WTC11 (cell line): ENCODE results near the gene OLFM1. TPM values are rescaled to one million over a fixed set of nuclear protein-coding genes. Genes with fewer than 3 reads are reported as not detected.

Experiments
- ATAC-seq: fragments of 200-7000 bp; cut with Tn5 transposase; 2 replicates; pipeline ENCODE4 v1.10.0; 2021; ENCODE audit warnings: mild to moderate bottlenecking, moderate library complexity
- CTCF ChIA-PET: fragments of 300-600 bp; sonication (Branson Sonifier 250); formaldehyde crosslinking; loops from one replicate; lab custom pipeline; 2021; ENCODE audit warnings: antibody characterized with exemption; lab: Charles Lee
- POLR2A ChIA-PET: fragments of 350-600 bp; sonication (Branson Sonifier 250); formaldehyde crosslinking; loops from one replicate; lab custom pipeline; 2021; ENCODE audit warnings: antibody characterized with exemption; lab: Charles Lee
- DNase-seq: peaks from one replicate; pipeline ENCODE4 v3.0.0; 2021; ENCODE audit warnings: low spot score
- H3K27ac Mint-ChIP-seq: 2 replicates; pipeline ENCODE4 v1.8.0; 2021; ENCODE audit warnings: mixed read lengths
- H3K27me3 Mint-ChIP-seq: 2 replicates; pipeline ENCODE4 v1.8.0; 2021; ENCODE audit warnings: low read depth, mild to moderate bottlenecking, moderate library complexity, mixed read lengths
- H3K36me3 Mint-ChIP-seq: 2 replicates; pipeline ENCODE4 v1.8.0; 2021; ENCODE audit warnings: mixed read lengths
- H3K4me1 Mint-ChIP-seq: 2 replicates; pipeline ENCODE4 v1.8.0; 2022; ENCODE audit warnings: mixed read lengths
- H3K4me3 Mint-ChIP-seq: 2 replicates; pipeline ENCODE4 v1.8.0; 2021; ENCODE audit warnings: mild to moderate bottlenecking, moderate library complexity, mixed read lengths
- H3K9me3 Mint-ChIP-seq: 2 replicates; pipeline ENCODE4 v1.8.0; 2021; ENCODE audit warnings: mixed read lengths
- ARID4B ChIP-seq: sonication (generic); formaldehyde crosslinking; IDR thresholded peaks from 2 replicates; pipeline ENCODE4 v1.8.0; 2023; ENCODE audit warnings: missing genetic modification reagents, mild to moderate bottlenecking, borderline replicate concordance
- ATF2 ChIP-seq: sonication (generic); formaldehyde crosslinking; IDR thresholded peaks from 2 replicates; pipeline ENCODE4 v1.8.1; 2022; ENCODE audit warnings: low read depth, missing genetic modification reagents, borderline replicate concordance
- E2F5 ChIP-seq: sonication (generic); formaldehyde crosslinking; IDR thresholded peaks from 2 replicates; pipeline ENCODE4 v1.8.1; 2022; ENCODE audit warnings: mild to moderate bottlenecking, moderate library complexity, missing genetic modification reagents
- FOXK1 ChIP-seq: sonication (generic); formaldehyde crosslinking; IDR thresholded peaks from 2 replicates; pipeline ENCODE4 v1.8.0; 2022; ENCODE audit warnings: mild to moderate bottlenecking, moderate library complexity, missing genetic modification reagents
- GRHL2 ChIP-seq: fragments of 250-450 bp; sonication (Bioruptor Pico); IDR thresholded peaks from 2 replicates; pipeline ENCODE4 v1.8.0; 2022; ENCODE audit warnings: mild to moderate bottlenecking, moderate library complexity; ENCODE audit not compliant: insufficient replicate concordance, severe bottlenecking
- IRF2 ChIP-seq: sonication (generic); formaldehyde crosslinking; IDR thresholded peaks from 2 replicates; pipeline ENCODE4 v1.8.0; 2022; ENCODE audit warnings: low read depth, missing genetic modification reagents, borderline replicate concordance
- KAT7 ChIP-seq: sonication (generic); formaldehyde crosslinking; IDR thresholded peaks from 2 replicates; pipeline ENCODE4 v1.8.1; 2023; ENCODE audit warnings: missing genetic modification reagents, mild to moderate bottlenecking, borderline replicate concordance
- MYBL2 ChIP-seq: sonication (generic); formaldehyde crosslinking; IDR thresholded peaks from 2 replicates; pipeline ENCODE4 v1.8.1; 2023; ENCODE audit warnings: mild to moderate bottlenecking, moderate library complexity, missing genetic modification reagents
- NFYB ChIP-seq: sonication (generic); formaldehyde crosslinking; conservative IDR thresholded peaks from 2 replicates; pipeline ENCODE4 v1.8.0; 2022; ENCODE audit warnings: low read depth, missing genetic modification reagents
- NR1H2 ChIP-seq: sonication (generic); formaldehyde crosslinking; IDR thresholded peaks from 2 replicates; pipeline ENCODE4 v1.9.0; 2021; ENCODE audit warnings: mild to moderate bottlenecking, moderate library complexity, missing genetic modification reagents
- RORB ChIP-seq: fragments of 250-450 bp; sonication (Bioruptor Pico); IDR thresholded peaks from 2 replicates; pipeline ENCODE4 v1.9.0; 2021; ENCODE audit warnings: mild to moderate bottlenecking
- SP1 ChIP-seq: sonication (generic); formaldehyde crosslinking; conservative IDR thresholded peaks from 2 replicates; pipeline ENCODE4 v1.8.1; 2022; ENCODE audit warnings: missing genetic modification reagents
- STAT6 ChIP-seq: sonication (generic); formaldehyde crosslinking; conservative IDR thresholded peaks from 2 replicates; pipeline ENCODE4 v1.8.1; 2023; ENCODE audit warnings: mild to moderate bottlenecking, low read depth, missing genetic modification reagents, moderate library complexity
- TCF7 ChIP-seq: sonication (generic); formaldehyde crosslinking; IDR thresholded peaks from 2 replicates; pipeline ENCODE4 v1.8.0; 2022; ENCODE audit warnings: mild to moderate bottlenecking, low read depth, missing genetic modification reagents, moderate library complexity
- TEAD1 ChIP-seq: sonication (generic); formaldehyde crosslinking; IDR thresholded peaks from 2 replicates; pipeline ENCODE4 v1.8.0; 2022; ENCODE audit warnings: mild to moderate bottlenecking, missing genetic modification reagents
- TP53 ChIP-seq: sonication (generic); formaldehyde crosslinking; IDR thresholded peaks from 2 replicates; pipeline ENCODE4 v1.8.1; 2023; ENCODE audit warnings: mild to moderate bottlenecking, missing genetic modification reagents
- USF1 ChIP-seq: sonication (generic); formaldehyde crosslinking; IDR thresholded peaks from 2 replicates; pipeline ENCODE4 v1.8.0; 2022; ENCODE audit warnings: mild to moderate bottlenecking, missing genetic modification reagents
- USF2 ChIP-seq: sonication (generic); formaldehyde crosslinking; IDR thresholded peaks from 2 replicates; pipeline ENCODE4 v1.8.1; 2023; ENCODE audit warnings: mild to moderate bottlenecking, missing genetic modification reagents, moderate library complexity
- ZBTB21 ChIP-seq: sonication (generic); formaldehyde crosslinking; IDR thresholded peaks from 2 replicates; pipeline ENCODE4 v1.8.1; 2023; ENCODE audit warnings: mild to moderate bottlenecking, missing genetic modification reagents, borderline replicate concordance
- ZBTB43 ChIP-seq: sonication (generic); formaldehyde crosslinking; IDR thresholded peaks from 2 replicates; pipeline ENCODE4 v1.8.1; 2023; ENCODE audit warnings: mild to moderate bottlenecking, missing genetic modification reagents
- ZMAT4 ChIP-seq: fragments of 250-450 bp; sonication (Bioruptor Pico); IDR thresholded peaks from 2 replicates; pipeline ENCODE4 v1.9.0; 2021; ENCODE audit warnings: mild to moderate bottlenecking
- ZNF138 ChIP-seq: sonication (generic); formaldehyde crosslinking; conservative IDR thresholded peaks from 2 replicates; pipeline ENCODE4 v1.8.1; 2022; ENCODE audit warnings: mild to moderate bottlenecking, moderate library complexity, missing genetic modification reagents
- ZNF423 ChIP-seq: fragments of 250-450 bp; sonication (Bioruptor Pico); IDR thresholded peaks from 2 replicates; pipeline ENCODE4 v2.1.2; 2022; ENCODE audit warnings: mild to moderate bottlenecking, moderate library complexity
- total RNA-seq: library from RNA; stranded (reverse); gene quantifications from 3 replicates; pipeline ENCODE4 v1.2.3, GENCODE V29; 2021

The OLFM1 gene
- total RNA-seq, 1 experiment from 2014 or later: 37.6 TPM

GRCh38 chr9:135068776-135069415, 18.6 kb upstream of the OLFM1 start (continued):
- no peak for TF ChIP-seq E2F5 (CRISPR knock-in tag)
- TF ChIP-seq KAT7: no peak
- no peak for TF ChIP-seq GRHL2 (CRISPR knock-in tag)
- TF ChIP-seq ZBTB43 (CRISPR knock-in tag): no peak
- TF ChIP-seq ZNF423 (CRISPR knock-in tag): no peak
- no peak for TF ChIP-seq RORB (CRISPR knock-in tag)
- no peak for TF ChIP-seq ATF2 (CRISPR knock-in tag)
- no peak for TF ChIP-seq NFYB

- Mint-ChIP-seq H3K27ac (no peak overlapping the region), H3K27me3 (peaks cover 15% of the 10 kb centered on the region), H3K4me3 (no peak overlapping the region), H3K9me3 (peaks cover 14% of the 10 kb centered on the region), H3K36me3 (peaks cover 6% of the 10 kb centered on the region), H3K4me1 (peaks cover 9% of the 10 kb centered on the region)
- no peak for ATAC-seq
- no peak for DNase-seq
- POLR2A ChIA-PET: no interaction called here
- CTCF ChIA-PET: interaction anchor here (0.6 to 1.5 kb wide), 4 partner anchors 17 to 371 kb away, joined by 3 to 4 read pairs (median 3); no protein-coding TSS in a partner anchor
- TF ChIP-seq NR1H2: no peak
- no peak for TF ChIP-seq MYBL2
- TF ChIP-seq ZNF138 (CRISPR knock-in tag): no peak
- TF ChIP-seq TP53: no peak
- no peak for TF ChIP-seq SP1 (CRISPR knock-in tag)
- TF ChIP-seq IRF2: no peak
- no peak for TF ChIP-seq ARID4B (CRISPR knock-in tag)
- TF ChIP-seq ZBTB21 (CRISPR knock-in tag): no peak
- no peak for TF ChIP-seq USF1
- TF ChIP-seq TEAD1: no peak
- no peak for TF ChIP-seq USF2
- TF ChIP-seq TCF7 (CRISPR knock-in tag): no peak
- TF ChIP-seq ZMAT4 (CRISPR knock-in tag): no peak
- no peak for TF ChIP-seq FOXK1 (CRISPR knock-in tag)
- no peak for TF ChIP-seq STAT6 (CRISPR knock-in tag)
These were observed 17.8 kb upstream of the OLFM1 start for GRCh38 chr9:135069558-135070197.
